Middle frontal gyrus (tissue), 1 donor: ENCODE results near the gene SPDYA.
A peak's percentile ranks its signal among the peaks of the same experiment; 100 is the strongest.

Experiments used
- DNase-seq: peaks from one replicate; pipeline ENCODE4 v3.0.0-alpha.2; 2015; ENCODE audit warnings: low spot score; ENCODE audit errors: extremely low spot score

The SPDYA gene

DNA sequence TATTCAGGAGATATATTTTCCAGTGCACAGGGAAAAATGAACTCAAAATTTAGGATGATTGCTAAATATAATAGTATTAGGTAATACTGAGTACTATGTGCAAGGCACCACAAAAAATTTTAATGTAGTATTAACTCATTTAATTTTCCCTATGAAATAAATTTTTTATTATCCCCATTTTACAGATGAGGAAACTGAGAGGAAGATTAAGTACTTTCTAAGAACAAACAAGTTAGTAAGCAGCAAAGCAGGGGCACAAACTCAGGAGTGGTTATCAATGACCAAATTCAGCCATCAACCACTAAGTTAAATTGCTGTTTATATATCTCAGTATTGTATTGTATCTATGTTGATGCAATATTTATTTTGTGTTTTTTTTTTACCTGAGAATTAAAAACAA lies 14.2 kb downstream of the SPDYA start:
- DNase-seq = no peak

DNA sequence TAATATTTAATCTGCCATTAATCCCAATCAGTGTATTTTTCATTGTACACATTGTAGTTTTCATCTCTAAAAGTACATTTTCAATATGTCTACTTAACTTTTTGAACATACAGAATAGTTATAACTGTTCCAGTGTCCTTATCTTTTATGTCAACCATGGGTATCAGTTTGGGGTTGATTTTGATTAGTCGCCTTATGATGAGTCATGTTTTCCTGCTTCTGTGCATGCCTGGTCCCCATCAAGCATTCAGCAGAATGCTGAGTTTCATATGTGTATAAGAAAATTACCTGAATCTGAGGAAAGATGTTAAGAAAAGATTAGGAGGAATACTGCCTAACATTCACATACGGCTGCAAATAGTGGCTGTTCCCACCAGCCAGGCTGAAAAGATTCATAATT lies 17.7 kb downstream of the SPDYA start:
- no peak for DNase-seq

DNA sequence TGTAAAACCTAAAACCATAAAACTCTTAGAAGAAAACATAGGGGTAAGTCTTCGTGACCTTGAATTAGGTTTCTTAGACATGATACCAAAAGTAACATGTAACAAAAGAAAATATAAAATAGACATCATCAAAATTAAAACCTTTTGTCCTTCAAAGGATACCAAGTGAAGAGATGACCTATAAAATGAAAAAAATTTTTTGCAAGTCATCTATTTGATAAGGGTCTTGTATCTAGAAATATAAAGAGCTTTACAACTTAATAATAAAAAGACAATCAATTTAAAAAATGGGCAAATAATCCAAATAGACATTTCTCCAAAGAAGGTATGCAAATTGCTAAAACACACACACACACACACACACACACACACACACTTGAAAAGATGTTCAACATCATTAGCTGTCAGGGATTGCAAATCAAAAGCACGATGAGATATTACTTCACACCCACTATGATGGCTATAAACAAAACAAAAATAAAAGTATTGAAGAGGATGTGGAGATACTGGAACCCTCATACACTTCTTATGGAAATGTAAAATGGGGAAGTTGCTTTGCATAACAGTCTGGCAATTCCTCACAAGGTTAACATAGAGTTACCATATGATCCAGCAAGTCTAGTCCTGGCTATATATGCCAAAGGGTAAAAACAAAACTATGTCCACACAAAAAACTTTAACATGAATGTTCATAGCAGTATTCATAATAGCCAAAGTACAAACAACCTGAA lies 23.3 kb downstream of the SPDYA start:
- no peak for DNase-seq

DNA sequence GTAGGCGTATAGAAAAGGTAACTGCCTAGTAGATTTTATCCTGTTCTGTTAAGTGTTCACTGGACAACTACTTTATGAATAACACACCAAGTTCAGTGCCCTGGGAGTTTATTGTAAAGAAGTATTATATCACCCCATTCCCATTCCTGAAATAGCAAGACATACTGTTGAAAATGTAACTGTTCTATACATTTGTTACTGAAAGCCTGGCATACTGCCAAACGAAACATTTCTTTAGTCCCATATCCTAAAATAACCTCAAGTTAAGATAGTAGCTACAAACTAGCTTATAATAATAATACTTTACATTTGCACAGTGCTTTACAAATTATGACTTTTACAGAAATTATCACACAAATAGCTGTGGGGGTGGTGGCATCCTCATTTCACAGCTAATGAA lies 25.1 kb downstream of the SPDYA start:
- no peak for DNase-seq

DNA sequence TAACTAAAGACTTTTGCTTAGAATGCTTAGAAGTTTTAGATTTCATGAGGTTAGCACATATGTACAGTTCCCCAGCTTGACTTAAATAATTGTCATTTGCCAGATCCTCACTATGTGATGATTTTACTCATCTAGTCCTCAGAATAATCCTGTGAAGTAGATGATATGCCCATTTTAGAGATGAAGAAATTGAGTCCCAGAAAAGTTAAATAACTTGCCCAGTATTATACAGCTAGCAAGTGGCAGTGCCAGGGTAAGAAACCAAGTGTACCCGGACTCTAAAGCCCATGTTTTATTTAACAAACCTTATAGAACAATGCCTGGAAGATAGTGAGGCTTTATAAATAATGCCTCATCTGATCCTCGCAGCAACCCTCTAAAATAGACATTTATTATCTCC lies 28.3 kb downstream of the SPDYA start:
- DNase-seq = no peak

DNA sequence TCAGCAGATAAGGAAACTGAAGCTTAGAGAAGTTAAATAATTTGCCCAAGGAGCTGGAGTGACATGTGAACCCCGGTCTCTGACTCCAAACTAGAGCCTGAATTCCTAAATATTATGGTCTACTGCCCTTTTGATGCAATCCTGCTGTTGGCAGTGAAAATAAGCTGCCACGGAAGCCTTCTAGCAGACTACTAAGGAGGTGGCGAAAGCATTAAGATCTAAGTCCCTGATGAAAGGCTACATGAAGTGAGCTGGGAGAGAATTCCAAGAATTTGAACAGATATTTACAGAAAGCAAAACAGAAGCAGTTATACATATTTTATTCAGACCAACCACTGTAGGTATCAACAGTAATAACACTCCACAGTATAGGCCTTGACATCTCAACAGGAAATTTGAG lies 31.4 kb downstream of the SPDYA start:
- no peak for DNase-seq

DNA sequence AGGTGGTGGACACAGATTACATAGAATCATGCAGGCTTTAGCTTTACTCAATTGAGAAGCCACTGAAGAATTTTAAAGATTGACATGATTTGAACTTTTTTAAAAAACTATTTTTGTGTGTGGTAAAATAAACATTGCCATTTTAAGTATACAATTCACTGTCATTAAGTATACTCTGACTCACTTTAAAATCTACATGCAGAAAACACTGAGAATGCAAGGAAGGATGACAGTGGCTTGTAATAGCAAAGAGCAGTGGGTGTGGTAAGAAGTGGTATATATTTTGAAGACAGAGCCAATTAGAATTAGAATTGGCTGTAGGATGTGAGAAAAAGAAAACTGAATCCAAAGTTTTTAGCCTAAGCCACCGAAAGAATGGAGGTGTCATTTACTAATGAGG lies 44.6 kb downstream of the SPDYA start:
- no peak for DNase-seq

DNA sequence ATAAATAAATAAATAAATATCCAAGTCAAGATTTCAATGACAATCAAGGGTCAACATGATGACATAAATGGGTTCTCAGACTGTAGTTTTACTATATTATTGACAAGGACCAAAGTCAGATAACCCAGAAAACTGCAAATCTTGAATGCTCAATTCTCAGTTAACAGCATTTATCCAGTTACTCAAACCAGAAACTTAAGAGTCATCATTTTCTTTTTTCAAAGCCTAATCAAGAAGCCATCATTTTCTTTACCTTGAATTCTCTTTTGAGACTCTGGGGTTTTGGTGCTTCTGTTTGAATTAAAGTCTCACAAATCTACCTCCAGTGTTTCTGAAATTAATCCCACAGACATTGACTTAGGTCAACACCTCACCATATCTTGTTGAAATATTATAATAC lies 45.3 kb downstream of the SPDYA start:
- DNase-seq = no peak

DNA sequence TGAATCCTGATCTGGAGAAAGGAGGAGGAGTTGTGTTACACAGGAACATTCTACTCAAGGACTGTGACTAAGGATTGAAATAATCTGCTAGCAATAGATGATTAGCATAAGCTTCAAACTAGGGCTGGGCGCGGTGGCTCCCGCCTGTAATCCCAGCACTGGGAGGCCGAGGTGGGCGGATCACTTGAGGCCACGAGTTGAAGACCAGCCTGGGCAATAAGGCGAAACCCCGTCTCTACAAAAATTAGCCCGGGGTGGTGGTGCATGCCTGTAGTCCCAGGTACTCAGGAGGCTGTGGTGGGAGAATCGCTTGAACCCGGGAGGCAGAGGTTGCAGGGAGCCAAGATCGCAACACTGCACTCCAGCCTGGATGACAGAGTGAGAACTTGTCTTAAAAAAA lies 58.0 kb downstream of the SPDYA start:
- no peak for DNase-seq

DNA sequence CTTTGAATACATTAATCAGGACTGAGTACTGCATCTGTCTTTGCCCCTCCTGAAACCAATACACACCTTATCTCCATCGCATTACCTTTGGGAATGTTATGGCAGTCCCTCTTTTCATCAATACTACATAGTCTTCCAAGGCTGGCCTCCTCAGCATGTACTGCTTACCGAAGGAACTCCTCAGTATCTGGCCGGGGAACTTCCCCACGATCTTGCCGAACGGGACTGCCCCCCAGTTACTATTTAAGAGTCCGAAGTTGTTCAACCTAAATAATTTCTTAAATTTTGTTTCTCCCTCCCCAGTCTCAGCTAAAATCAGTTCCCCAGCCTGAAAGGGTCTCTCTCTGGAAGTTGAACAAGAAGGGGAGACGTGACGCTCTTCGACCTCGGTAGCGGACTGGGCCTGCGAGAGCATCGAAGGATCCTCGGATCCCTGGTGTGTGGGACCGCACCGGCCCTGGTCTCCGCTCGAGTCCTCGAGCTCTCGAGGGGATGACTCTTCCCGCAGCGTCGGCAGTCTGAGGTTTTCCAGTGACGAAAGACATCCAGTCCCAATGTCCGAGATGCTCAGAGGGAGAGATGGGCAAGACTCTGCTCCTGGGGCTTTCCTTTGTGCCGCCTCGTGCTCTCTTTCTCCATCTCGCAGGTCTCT lies 59.0 kb downstream of the SPDYA start:
- no peak for DNase-seq

DNA sequence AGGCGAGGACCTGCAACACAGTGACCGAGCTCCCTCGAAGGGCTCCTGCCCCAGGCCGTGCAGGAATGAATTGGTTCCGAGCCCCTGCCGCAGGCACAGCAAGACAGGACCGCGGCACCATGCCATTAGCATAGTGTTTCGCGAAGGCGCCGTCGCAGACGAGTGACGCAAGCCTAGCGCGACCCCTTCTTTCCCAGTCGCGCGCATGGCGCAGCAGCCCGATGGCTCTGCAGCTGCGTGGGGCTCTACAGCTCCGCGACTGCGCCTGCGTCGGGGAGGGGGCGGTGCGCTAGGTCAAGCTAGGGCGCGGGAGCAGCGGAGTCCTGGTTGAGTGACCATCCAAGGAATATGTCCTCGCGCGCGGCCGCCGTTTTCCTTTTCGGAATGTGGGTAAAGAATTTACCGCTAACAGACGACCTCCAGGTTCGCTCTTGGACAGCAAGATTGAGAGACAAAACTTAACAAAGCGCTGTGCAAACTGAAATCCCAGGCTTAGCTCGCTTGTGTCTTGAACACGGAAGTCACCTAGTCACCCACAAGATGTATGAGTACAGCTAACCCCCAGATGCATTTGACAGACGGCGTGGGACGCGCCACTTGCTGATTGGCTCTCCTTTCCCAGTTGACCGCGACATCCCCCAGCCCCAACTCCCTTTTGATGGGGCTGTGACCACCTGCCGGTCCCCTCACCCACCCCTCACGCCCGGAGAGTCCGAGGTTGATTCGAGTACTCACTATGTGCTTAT lies 59.7 kb downstream of the SPDYA start, which contains the start of gene TRMT61B:
Gene TRMT61B, minus strand, starts transcription at position 164 of the 746 bp plus-strand sequence. Its CDS starts 32 bp downstream, at position 132.
- DNase-seq = peak; percentile 90

DNA sequence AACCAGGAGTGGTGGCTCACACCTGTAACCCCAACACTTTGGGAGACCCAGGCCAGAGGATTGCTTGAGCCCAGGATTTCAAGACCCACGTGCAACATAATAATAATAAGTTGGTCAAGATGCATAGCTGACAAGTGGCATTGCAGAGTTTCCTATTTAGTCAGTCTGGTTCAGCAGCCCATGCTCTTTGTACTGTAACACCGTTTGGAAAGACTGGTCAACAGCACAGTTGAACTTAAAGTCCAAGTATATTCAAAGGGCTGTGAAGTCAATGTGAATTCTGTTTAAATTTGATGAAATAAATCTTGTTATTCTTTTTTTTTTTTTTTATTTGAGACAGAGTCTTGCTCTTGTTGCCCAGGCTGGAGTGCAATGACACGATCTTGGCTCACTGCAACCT lies 61.0 kb downstream of the SPDYA start:
- no peak for DNase-seq

DNA sequence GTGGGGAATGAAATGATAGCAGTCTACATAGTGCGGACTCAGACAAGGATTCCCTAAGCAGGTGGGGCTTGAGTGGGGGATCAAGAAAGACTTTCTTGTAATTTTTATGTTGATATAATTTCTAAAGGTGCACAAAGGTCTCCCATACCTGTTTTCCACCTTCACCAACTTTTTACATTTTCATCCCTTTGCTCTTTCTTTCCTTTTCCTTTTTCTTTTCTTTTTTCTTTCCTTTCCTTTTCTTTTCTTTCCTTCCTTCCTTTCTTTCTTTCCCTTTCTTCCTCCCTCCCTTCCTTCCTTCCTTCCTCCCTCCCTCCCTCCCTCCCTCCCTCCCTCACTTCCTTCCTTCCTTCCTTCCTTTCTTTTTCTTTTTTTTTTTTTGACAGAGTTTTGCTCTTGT lies 69.6 kb downstream of the SPDYA start:
- DNase-seq = no peak

DNA sequence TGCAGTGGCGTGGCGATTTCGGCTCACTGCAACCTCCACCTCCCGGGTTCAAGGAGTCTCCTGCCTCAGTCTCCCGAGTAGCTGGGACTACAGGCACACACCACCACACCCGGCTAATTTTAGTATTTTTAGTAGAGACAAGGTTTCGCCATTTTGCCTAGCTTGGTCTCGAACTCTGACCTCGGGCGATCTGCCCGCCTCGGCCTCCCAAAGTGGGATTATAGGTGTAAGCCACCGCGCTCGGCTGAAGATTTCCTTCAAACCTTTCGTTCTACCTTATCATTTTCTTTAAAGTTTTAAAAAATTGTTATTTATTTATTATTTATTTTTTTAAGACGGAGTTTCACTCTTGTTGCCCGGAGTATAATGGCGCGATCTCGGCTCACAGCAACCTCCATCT lies 82.9 kb downstream of the SPDYA start:
- DNase-seq = no peak

DNA sequence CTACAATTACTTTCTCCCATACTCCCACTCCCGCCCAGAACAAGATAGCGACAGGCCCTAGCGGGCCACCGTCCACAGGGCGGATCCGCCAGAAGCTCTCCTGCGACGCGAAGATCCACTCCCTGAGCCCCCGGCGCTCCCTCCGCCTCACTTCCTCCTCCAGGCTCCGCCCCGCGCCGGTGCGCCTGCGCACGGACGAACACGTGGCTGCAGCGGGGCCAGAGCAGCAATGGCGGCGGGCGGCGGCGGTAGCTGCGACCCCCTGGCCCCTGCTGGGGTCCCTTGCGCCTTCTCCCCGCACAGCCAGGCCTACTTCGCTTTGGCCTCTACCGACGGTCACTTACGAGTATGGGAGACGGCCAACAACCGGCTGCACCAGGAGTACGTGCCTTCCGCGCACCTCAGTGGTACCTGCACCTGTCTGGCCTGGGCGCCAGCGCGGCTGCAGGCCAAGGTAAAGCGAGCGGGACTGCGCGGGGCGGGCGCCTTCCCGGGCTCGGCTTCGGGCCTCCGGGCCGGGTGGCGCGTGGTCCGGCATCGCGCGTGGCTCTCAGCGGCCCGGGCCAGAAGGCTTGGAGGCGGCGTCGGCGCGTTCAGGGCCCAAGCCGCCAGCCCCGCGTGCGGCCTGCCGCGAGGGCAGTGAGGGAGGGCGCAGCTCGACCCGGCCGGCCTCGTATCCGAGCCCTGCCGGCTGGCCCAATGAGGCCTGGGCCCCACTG lies 84.0 kb downstream of the SPDYA start, which contains the start of gene WDR43:
Gene WDR43, plus strand, starts transcription at position 198 of the 719 bp plus-strand sequence. Its CDS starts 32 bp downstream, at position 230.
- peak; percentile 94 for DNase-seq

DNA sequence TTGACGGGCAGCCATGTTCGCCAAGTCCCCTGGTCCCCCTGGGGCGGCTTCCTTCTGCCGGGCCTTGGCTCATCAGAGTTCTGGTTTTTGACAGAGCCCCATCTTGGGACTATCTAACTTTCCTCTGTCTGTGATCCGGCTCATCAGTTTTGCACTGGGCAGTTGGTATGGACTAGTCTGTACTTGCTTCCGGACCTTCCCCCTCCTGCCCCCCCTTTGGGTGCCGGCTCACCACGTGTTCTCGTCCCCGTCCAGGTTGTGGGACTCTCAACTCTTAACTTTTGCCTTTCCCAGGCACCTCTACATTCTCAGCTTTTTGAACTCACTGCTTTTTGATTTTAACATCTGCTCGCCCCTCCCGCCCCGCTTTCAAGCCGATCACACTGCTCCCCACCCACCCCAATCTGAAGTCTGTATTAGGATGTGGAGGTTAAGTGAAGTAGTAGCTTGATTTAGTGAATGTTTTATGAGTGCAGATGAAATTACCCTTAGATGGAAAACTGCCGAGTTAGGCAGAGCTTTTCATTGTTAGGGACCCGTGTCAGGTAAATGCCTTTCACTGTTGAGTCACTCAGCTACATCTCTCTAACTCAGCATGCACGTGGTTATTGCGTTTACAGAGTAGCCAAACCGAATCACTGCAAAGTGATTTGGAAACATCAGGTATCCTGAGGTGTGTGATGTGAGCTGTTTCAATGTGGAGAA lies 84.7 kb downstream of the SPDYA start:
- no peak for DNase-seq

DNA sequence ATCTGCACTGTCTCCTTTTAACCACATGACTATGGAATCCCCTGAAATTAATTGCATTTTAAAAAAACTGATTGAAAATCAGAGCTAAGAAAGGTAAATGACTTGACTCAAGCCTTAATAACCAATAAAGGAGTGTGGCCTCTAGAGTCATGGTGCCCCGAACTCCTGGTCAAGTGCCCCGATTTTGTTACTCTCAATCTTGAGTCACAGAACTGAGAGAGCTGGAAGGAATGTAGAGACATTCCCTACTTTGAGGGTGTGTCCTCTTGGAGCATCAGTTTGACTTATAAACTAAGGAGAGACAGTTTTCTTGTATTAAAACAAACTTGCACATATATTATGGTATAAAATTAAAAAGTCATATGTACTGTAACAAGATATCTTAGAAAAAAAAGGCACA lies 86.3 kb downstream of the SPDYA start:
- DNase-seq = no peak

DNA sequence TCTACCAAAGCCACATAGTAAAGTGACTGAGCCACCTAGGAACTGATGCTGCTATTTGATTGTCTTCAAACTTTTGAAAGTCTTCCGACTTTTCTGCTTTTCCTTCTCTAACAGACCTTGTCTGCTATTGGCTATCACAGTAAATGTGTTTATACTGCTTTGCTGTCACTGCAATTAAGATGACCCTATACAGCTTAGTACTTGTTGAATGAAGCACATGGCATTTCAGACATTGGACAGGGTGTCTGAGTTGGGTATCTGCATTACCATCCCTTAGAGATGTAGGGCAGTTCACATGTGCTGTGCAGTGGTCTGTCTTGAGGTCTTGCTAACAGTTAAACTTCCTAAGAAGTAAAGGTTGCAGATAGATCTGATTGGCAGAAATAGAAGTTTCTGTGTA lies 87.4 kb downstream of the SPDYA start:
- no peak for DNase-seq
